ENCODE data around the gene PPM1H. TPM values are rescaled to one million over a fixed set of nuclear protein-coding genes. Genes with fewer than 3 reads are reported as not detected.
A peak's percentile ranks its signal among the peaks of the same experiment; 100 is the strongest.
"Not testable (repeated sequence)": the region's sequence is repeated elsewhere in the genome, so short reads cannot be mapped to it uniquely, and the experiment has no call there.

Gene PPM1H
- total RNA-seq, 2 experiments from 2014 or later = not detected

- Mint-ChIP-seq H3K9me3 (no peaks in the 10 kb centered on the region), H3K27ac (no peak overlapping the region), H3K27me3 (peaks cover 42% of the 10 kb centered on the region), H3K4me1 (peaks cover 8% of the 10 kb centered on the region), H3K36me3 (ENCODE audit: low read depth) (no peaks in the 10 kb centered on the region), H3K4me3 (no peak overlapping the region)
- CTCF ChIA-PET = interaction anchor here (0.6 kb wide), 2 partner anchors 50 to 188 kb away, joined by 3 read pairs; no protein-coding TSS in a partner anchor
- POLR2A ChIA-PET = no interaction called here
- DNase-seq = no peak
Observed at GRCh38 chr12:62817556-62818271, 117.2 kb downstream of the PPM1H start.

- Mint-ChIP-seq H3K4me1 (peaks cover 23% of the 10 kb centered on the region), H3K27me3 (peaks cover 25% of the 10 kb centered on the region), H3K4me3 (no peak overlapping the region), H3K27ac (no peak overlapping the region), H3K9me3 (no peaks in the 10 kb centered on the region), H3K36me3 (ENCODE audit: low read depth) (no peaks in the 10 kb centered on the region)
- ChIA-PET CTCF (interaction anchor here (0.7 to 2.1 kb wide), 3 partner anchors 15 to 378 kb away, joined by 3 to 11 read pairs (median 3); no protein-coding TSS in a partner anchor), POLR2A (interaction anchor here (0.6 kb wide), 1 partner anchor 252 kb away, joined by 3 read pairs; no protein-coding TSS in a partner anchor)
- DNase-seq = no peak
Observed at GRCh38 chr12:62814243-62814642, 120.7 kb downstream of the PPM1H start.

DNA sequence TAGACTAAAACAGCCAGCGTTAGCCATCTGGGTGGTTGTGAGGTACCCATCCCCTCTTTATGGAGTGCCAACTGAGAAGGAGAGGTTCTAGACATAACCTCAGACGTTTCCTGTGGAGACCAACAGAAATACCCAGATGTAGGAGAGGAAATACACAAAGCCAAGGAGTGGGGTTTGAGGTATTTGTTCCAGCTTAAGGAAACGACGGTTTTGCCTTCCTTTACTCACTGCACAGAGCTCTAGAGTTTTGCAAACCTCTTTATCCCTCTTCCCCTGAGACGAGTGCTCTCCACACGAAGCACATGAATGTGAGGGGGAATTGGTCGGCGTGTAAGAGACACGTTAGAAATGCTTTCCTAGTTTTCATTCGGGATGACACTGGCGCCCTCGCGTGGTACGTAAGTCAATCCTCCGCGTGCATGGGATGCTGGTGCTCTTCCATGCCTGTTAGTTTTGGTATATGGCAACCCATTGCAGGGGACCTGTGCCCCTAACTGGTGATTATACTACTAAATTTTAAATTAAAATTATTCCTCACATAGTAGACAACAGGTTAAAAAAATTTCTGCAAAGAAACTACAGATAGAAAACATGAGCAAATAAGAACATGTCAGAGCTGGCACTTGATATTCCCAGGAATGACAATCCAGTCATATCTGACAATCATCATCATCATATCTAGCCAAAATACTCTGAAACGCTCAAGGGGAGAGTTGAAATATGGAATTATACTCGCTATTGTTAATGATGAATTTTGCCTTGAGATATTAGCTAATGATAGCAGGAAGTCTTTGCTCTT lies 121.7 kb downstream of the PPM1H start:
- POLR2A ChIA-PET = no interaction called here
- peak overlapping the region; percentile 37 for H3K4me3 Mint-ChIP-seq

DNA sequence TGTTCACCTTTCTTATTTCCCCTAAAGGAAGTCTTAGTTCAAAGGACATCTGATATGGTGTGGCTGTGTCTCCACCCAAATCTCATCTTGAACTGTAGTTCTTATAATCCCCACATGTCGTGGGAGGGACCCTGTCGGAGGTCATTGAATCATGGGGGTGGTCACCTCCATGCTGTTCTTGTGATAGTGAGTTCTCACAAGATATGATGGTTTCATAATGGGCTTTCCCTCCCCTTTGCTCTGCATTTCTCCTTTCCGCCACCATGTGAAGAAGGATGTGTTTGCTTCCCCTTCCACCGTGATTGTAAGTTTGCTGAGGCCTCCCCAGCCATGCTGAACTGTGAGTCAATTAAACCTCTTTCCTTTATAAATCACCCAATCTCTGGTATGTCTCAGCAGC lies 123.5 kb downstream of the PPM1H start:
- H3K27ac Mint-ChIP-seq; H3K36me3 Mint-ChIP-seq (ENCODE audit: low read depth); H3K9me3 Mint-ChIP-seq; DNase-seq; H3K4me3 Mint-ChIP-seq; POLR2A ChIA-PET: not testable (repeated sequence)
- CTCF ChIA-PET = interaction anchor here (1.0 kb wide), 1 partner anchor 21 kb away, joined by 3 read pairs; no protein-coding TSS in a partner anchor
- Mint-ChIP-seq H3K27me3 (peaks cover 17% of the 10 kb centered on the region), H3K4me1 (peaks cover 24% of the 10 kb centered on the region)

More for the DNA sequence above, 121.7 kb downstream of the PPM1H start:
- CTCF ChIA-PET = interaction anchor here (0.6 to 2.1 kb wide), 9 partner anchors 10 to 404 kb away, joined by 3 to 11 read pairs (median 3); no protein-coding TSS in a partner anchor
- no peaks in the 10 kb centered on the region for H3K9me3 Mint-ChIP-seq
- H3K27me3 Mint-ChIP-seq = peaks cover 25% of the 10 kb centered on the region
- no peak overlapping the region for H3K27ac Mint-ChIP-seq
- no peaks in the 10 kb centered on the region for H3K36me3 Mint-ChIP-seq (ENCODE audit: low read depth)
- DNase-seq = peak; percentile 22
- H3K4me1 Mint-ChIP-seq = peaks cover 26% of the 10 kb centered on the region

GRCh38 chr12:62808166-62808879 lies 126.6 kb downstream of the PPM1H start:
- no peak overlapping the region for H3K4me3 Mint-ChIP-seq
- H3K27me3 Mint-ChIP-seq = peaks cover 6% of the 10 kb centered on the region
- H3K36me3 Mint-ChIP-seq (ENCODE audit: low read depth) = no peaks in the 10 kb centered on the region
- DNase-seq = no peak
- CTCF ChIA-PET = no interaction called here
- no peak overlapping the region for H3K27ac Mint-ChIP-seq
- peaks cover 24% of the 10 kb centered on the region for H3K4me1 Mint-ChIP-seq
- no peaks in the 10 kb centered on the region for H3K9me3 Mint-ChIP-seq
- POLR2A ChIA-PET = no interaction called here

GRCh38 chr12:62806893-62807292 lies 128.1 kb downstream of the PPM1H start:
- Mint-ChIP-seq H3K4me1 (peaks cover 10% of the 10 kb centered on the region), H3K4me3 (no peak overlapping the region), H3K36me3 (ENCODE audit: low read depth) (no peaks in the 10 kb centered on the region), H3K27me3 (peaks cover 6% of the 10 kb centered on the region), H3K27ac (no peak overlapping the region), H3K9me3 (no peaks in the 10 kb centered on the region)
- DNase-seq = no peak
- ChIA-PET CTCF (no interaction called here), POLR2A (no interaction called here)

DNA sequence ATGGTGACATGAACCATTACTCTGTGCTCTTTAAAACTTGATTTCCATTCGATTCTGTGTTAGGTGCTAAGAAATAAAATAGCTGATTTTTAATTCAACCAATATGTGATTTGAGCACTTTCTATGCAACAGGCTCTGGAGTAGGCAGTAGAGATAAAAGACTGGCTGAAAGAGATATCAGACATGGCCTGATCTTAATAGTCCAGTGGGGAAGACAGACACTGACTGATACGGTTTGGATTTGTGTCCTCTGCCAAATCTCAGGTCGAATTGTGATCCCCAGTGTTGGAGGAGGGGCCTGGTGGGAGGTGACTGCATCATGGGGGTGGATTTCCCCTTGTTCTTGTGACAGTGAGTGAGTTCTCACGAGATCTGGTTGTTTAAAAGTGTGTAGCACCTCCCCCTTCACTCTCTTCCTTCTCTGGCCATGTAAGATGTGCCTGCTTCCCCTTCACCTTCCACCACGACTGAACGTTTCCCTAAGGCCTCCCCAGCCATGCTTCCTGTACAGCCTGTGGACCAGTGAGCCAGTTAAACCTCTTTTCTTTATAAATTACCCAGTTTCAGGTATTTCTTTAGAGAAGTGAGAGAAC lies 128.6 kb downstream of the PPM1H start:
- ChIA-PET CTCF (interaction anchor here (0.6 kb wide), 1 partner anchor 249 kb away, joined by 3 read pairs; no protein-coding TSS in a partner anchor), POLR2A (no interaction called here)
- peaks cover 4% of the 10 kb centered on the region for H3K27me3 Mint-ChIP-seq

DNA sequence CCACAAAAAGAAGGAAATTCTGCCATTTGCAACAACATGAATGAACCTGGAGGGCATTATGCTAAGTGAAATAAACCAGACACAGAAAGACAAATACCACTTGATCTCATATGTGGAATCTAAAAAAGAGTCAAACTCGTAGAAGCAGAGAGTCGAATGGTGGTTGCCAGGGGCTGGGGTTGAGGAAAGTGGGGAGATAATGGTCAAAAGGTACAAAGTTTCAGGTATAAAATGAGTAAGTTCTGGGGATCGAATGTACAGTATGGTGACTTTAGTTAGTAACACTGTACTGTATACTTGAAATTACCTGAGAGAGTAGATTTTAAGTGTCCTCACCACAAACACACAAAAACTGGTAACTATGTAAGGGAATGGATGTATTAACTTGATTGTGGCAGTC lies 129.4 kb downstream of the PPM1H start:
- Mint-ChIP-seq H3K27me3 (peaks cover 4% of the 10 kb centered on the region), H3K4me3 (no peak overlapping the region), H3K36me3 (ENCODE audit: low read depth) (no peaks in the 10 kb centered on the region), H3K4me1 (peaks cover 3% of the 10 kb centered on the region), H3K9me3 (no peaks in the 10 kb centered on the region), H3K27ac (no peak overlapping the region)
- ChIA-PET POLR2A (no interaction called here), CTCF (no interaction called here)
- no peak for DNase-seq

More for the DNA sequence above, 128.6 kb downstream of the PPM1H start:
- no peak for DNase-seq
- no peak overlapping the region for H3K27ac Mint-ChIP-seq
- H3K36me3 Mint-ChIP-seq (ENCODE audit: low read depth) = no peaks in the 10 kb centered on the region
- no peak overlapping the region for H3K4me3 Mint-ChIP-seq
- H3K9me3 Mint-ChIP-seq = no peaks in the 10 kb centered on the region
- H3K4me1 Mint-ChIP-seq = peaks cover 4% of the 10 kb centered on the region

GRCh38 chr12:62803756-62804155 lies 131.2 kb downstream of the PPM1H start:
- H3K4me1 Mint-ChIP-seq = peaks cover 3% of the 10 kb centered on the region
- H3K9me3 Mint-ChIP-seq = no peaks in the 10 kb centered on the region
- no peak overlapping the region for H3K27ac Mint-ChIP-seq
- H3K36me3 Mint-ChIP-seq (ENCODE audit: low read depth) = no peaks in the 10 kb centered on the region
- H3K27me3 Mint-ChIP-seq = peaks cover 4% of the 10 kb centered on the region
- POLR2A ChIA-PET = no interaction called here
- CTCF ChIA-PET = interaction anchor here (1.8 to 2.7 kb wide), 2 partner anchors 9 kb away, joined by 5 to 9 read pairs; no protein-coding TSS in a partner anchor
- no peak for DNase-seq
- no peak overlapping the region for H3K4me3 Mint-ChIP-seq

GRCh38 chr12:62802984-62803383 lies 132.0 kb downstream of the PPM1H start:
- ChIA-PET CTCF (interaction anchor here (1.8 to 2.7 kb wide), 2 partner anchors 8 to 10 kb away, joined by 5 to 9 read pairs; no protein-coding TSS in a partner anchor), POLR2A (no interaction called here)
- Mint-ChIP-seq H3K27ac (no peak overlapping the region), H3K4me1 (no peaks in the 10 kb centered on the region), H3K9me3 (no peaks in the 10 kb centered on the region), H3K27me3 (peaks cover 6% of the 10 kb centered on the region), H3K36me3 (ENCODE audit: low read depth) (no peaks in the 10 kb centered on the region), H3K4me3 (no peak overlapping the region)
- no peak for DNase-seq

DNA sequence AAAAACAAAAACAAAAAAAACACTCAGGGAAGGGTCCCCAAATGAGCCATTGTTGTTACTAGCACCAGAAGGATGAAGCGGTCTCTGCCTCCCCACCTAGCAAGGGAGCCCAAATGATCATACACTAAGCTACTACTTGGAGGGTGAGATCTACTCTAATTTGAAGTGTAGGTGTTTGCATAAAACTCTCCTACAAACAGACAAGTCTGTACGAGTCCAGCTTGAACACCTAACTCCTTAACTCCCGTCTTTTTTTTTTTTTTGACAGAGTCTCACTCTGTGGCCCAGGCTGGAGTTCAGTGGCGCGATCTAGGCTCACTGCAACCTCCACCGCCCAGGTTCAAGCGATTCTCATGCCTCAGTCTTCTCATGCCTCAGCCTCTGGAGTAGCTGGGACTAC lies 132.6 kb downstream of the PPM1H start:
- no peaks in the 10 kb centered on the region for H3K36me3 Mint-ChIP-seq (ENCODE audit: low read depth)
- ChIA-PET CTCF (interaction anchor here (2.7 kb wide), 1 partner anchor 11 kb away, joined by 9 read pairs; no protein-coding TSS in a partner anchor), POLR2A (no interaction called here)
- H3K27ac Mint-ChIP-seq = no peak overlapping the region
- H3K4me1 Mint-ChIP-seq = no peaks in the 10 kb centered on the region
- H3K9me3 Mint-ChIP-seq = no peaks in the 10 kb centered on the region
- DNase-seq = no peak
- no peak overlapping the region for H3K4me3 Mint-ChIP-seq
- H3K27me3 Mint-ChIP-seq = peaks cover 6% of the 10 kb centered on the region

DNA sequence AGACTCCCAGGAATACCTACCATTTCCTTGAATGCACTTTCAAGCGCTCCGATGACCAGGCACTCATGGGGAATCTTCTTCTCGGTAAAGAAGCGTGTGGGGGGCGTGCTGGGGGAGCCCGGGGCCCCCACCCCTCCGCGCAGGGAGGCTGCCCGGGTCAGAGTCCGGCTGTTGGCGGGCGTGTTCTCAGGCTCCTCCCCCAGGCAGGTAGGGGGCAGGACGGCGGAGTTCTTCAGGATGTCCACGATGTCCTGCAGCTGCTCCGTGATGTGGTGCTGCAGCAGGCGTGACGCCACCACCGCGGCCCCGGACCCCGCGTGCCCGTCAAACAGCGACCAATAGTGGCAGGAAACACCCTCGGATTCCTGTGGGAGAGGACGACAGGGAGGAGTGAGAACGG lies 133.2 kb downstream of the PPM1H start:
- POLR2A ChIA-PET = no interaction called here
- CTCF ChIA-PET = no interaction called here

More for the DNA sequence above, 133.2 kb downstream of the PPM1H start:
- H3K27ac Mint-ChIP-seq = no peak overlapping the region
- peaks cover 6% of the 10 kb centered on the region for H3K27me3 Mint-ChIP-seq
- no peak overlapping the region for H3K4me3 Mint-ChIP-seq
- H3K36me3 Mint-ChIP-seq (ENCODE audit: low read depth) = no peaks in the 10 kb centered on the region
- no peaks in the 10 kb centered on the region for H3K9me3 Mint-ChIP-seq
- no peak for DNase-seq
- no peaks in the 10 kb centered on the region for H3K4me1 Mint-ChIP-seq

Data from activated CD4-positive, alpha-beta T cell treated with anti-CD3 and anti-CD28 coated beads, Interleukin-2, amount 10 ng/mL, durations not matched to agents 7 days and 5 days (primary cell).